GM20000 (cell line): ENCODE results near the gene ASS1.

Experiments used
- DNase-seq: peaks from one replicate; pipeline ENCODE4 v3.0.0; 2012; ENCODE audit warnings: low spot score
- CTCF ChIP-seq: IDR thresholded peaks from 2 replicates; pipeline ENCODE4 v1.5.1; 2012; ENCODE audit warnings: mild to moderate bottlenecking, control low read depth; ENCODE audit errors: extremely low read depth, missing control alignments

Gene ASS1

GRCh38 chr9:130466537-130467217 is 21.9 kb downstream of the ASS1 start:
- no peak for TF ChIP-seq CTCF
- DNase-seq = no peak

- DNase-seq = no peak
Measured at GRCh38 chr9:130467316-130467715, 22.6 kb downstream of the ASS1 start.

DNA sequence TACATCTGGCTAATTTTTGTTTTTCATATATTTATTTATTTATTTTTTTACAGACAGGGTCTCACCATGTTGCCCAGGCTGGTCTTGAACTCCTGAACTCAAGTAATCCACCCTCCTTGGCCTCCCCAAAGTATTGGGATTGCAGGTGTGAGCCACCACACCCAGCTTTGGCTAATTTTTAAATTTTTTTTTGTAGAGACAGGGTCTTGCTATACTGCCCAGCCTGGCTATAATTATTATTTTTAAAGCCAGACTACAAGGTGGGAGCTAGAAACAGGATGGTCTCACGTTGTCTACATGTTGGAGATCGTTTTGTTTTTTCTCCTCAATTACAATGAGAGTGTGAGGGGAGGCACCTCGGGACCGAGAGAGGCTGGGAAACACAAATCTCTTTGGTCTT is 23.8 kb downstream of the ASS1 start:
- DNase-seq = no peak
- no peak for TF ChIP-seq CTCF

More at GRCh38 chr9:130467316-130467715, 22.6 kb downstream of the ASS1 start:
- TF ChIP-seq CTCF = no peak

- DNase-seq = no peak
- TF ChIP-seq CTCF = no peak
Measured at GRCh38 chr9:130470269-130470668, 25.5 kb downstream of the ASS1 start.

DNA sequence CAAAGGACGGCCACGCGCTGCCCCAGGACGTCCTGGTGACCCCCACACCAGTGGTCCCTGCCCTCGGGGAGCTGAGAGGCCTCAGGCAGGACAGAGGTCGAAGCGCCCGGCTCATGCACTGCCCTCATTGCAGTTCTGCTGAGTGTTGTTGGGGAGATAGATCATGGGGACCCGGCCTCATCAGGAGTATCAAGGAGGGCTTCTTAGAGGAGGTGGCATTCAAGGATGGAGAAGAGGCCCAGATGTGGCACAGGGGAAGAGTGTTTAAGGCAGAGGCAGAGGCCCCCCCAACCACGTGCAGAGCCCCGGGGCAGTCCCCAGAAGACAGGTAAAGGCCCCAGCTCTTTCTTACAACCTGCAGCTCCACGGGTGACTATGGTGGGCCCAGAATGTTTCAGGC is 26.2 kb downstream of the ASS1 start:
- TF ChIP-seq CTCF = no peak
- DNase-seq = no peak

GRCh38 chr9:130471411-130472183 is 26.8 kb downstream of the ASS1 start:
- no peak for TF ChIP-seq CTCF
- no peak for DNase-seq

GRCh38 chr9:130472184-130472705 is 27.5 kb downstream of the ASS1 start:
- DNase-seq = no peak
- TF ChIP-seq CTCF = no peak
